Testis (tissue), 3 donors: Measurements from ENCODE around the gene PDE4C. TPM values are rescaled to one million over a fixed set of nuclear protein-coding genes. Genes with fewer than 3 reads are reported as not detected.

Experiments used
- DNase-seq: peaks from one replicate; pipeline ENCODE4 v3.0.0-alpha.2; 2019
- H3K27ac ChIP-seq, 2 donors: fragments of 200-600 bp; sonication (generic); one replicate each; pipeline ENCODE4 v1.5.1; 2019
- H3K27me3 ChIP-seq: fragments of 200-600 bp; sonication (generic); one replicate; pipeline ENCODE4 v1.5.1; 2019
- H3K36me3 ChIP-seq: fragments of 200-600 bp; sonication (generic); one replicate; pipeline ENCODE4 v1.5.1; 2017; ENCODE audit warnings: low read depth; ENCODE audit errors: missing control alignments
- H3K4me1 ChIP-seq: fragments of 200-600 bp; sonication (generic); one replicate; pipeline ENCODE4 v1.5.1; 2019
- H3K4me3 ChIP-seq, 2 donors: fragments of 200-600 bp; sonication (generic); one replicate each; pipeline ENCODE4 v1.5.1; 2017 to 2019
- H3K9me3 ChIP-seq: fragments of 200-600 bp; sonication (generic); one replicate; pipeline ENCODE4 v1.5.1; 2017
- CTCF ChIP-seq, 3 experiments: fragments of 450-650 bp in 2 of 3; fragments of 200-600 bp in 1 of 3; sonication (generic) in 1 of 3; IDR thresholded peaks; one replicate each; pipeline ENCODE4 v1.5.1; 2016 to 2019; ENCODE audit warnings: antibody characterized with exemption in 3 of 3, mild to moderate bottlenecking in 2 of 3, moderate library complexity in 1 of 3
- POLR2A ChIP-seq: fragments of 450-650 bp; IDR thresholded peaks from one replicate; pipeline ENCODE4 v1.6.1; 2017; ENCODE audit warnings: antibody characterized with exemption, mild to moderate bottlenecking, moderate library complexity
- WGBS, 2 donors: methylation state at CpG; one replicate each; pipeline ENCODE4 v1.1.5; 2018; 5-methylcytosine and 5-hydroxymethylcytosine counted together
- intact Hi-C: fragments of 100-400 bp; cut with DNase I; formaldehyde crosslinking; loops from one replicate; pipeline ENCODE4 v1.15.1; 2023; ENCODE audit warnings: low total_unique reads
- polyA plus RNA-seq: library from polyadenylated mRNA; stranded (reverse); fragments of 350-450 nt; fragmentation: Illumina TruSeq; extraction: RNeasy Lipid Tissue Mini Kit (QIAGEN cat#74804); gene quantifications from one replicate; pipeline ENCODE4 v1.2.3, GENCODE V29; 2014; ENCODE audit warnings: low read depth, low replicate concordance; ENCODE audit not compliant: insufficient read depth
- total RNA-seq, 2 donors: library from RNA; depleted of rRNA; stranded (reverse); fragments of >200 nt; gene quantifications; one replicate each; pipeline ENCODE4 v1.2.3, GENCODE V29; 2016

PDE4C gene
- total and polyA plus RNA-seq, 3 donors from 2014 or later, result 5.7 to 19.5 (median 7.1) TPM

GRCh38 chr19:18262144-18262543 lies 35.9 kb upstream of the PDE4C start:
- H3K9me3 ChIP-seq, result no peaks in the 10 kb centered on the region
- intact Hi-C loops, result no loop called here
- H3K4me1 ChIP-seq, result no peaks in the 10 kb centered on the region
- no peaks in the 10 kb centered on the region for H3K27me3 ChIP-seq
- H3K4me3 ChIP-seq, result no peak overlapping the region
- no peak overlapping the region for H3K27ac ChIP-seq
- H3K36me3 ChIP-seq, result no peaks in the 10 kb centered on the region
- no peak for TF ChIP-seq POLR2A
- TF ChIP-seq CTCF (IDR thresholded peaks at IDR 0.05), result no peak
- DNase-seq, result no peak

GRCh38 chr19:18261474-18261873 lies 35.2 kb upstream of the PDE4C start:
- TF ChIP-seq POLR2A (no peak), CTCF (IDR thresholded peaks at IDR 0.05) (no peak)
- no peaks in the 10 kb centered on the region for H3K4me1 ChIP-seq
- H3K27me3 ChIP-seq, result no peaks in the 10 kb centered on the region
- no peaks in the 10 kb centered on the region for H3K9me3 ChIP-seq
- no peak overlapping the region for H3K4me3 ChIP-seq
- 95 to 100% methylated on average over 1 to 2 of the region's 2 CpGs for WGBS, 2 donors
- intact Hi-C loops, result no loop called here
- H3K27ac ChIP-seq, result no peak overlapping the region
- H3K36me3 ChIP-seq, result no peaks in the 10 kb centered on the region
- no peak for DNase-seq

- intact Hi-C loops, result no loop called here
- no peak for DNase-seq
- no peak for TF ChIP-seq CTCF (IDR thresholded peaks at IDR 0.05)
- no peak for TF ChIP-seq POLR2A
These were observed 33.7 kb upstream of the PDE4C start for GRCh38 chr19:18259893-18260292.

GRCh38 chr19:18257503-18258470 lies 31.5 kb upstream of the PDE4C start:
- intact Hi-C loops, result no loop called here
- no peak overlapping the region for H3K27ac ChIP-seq
- no peak for DNase-seq
- 93% methylated on average over 17 to 49 of the region's 55 CpGs for WGBS, 2 donors
- H3K36me3 ChIP-seq, result no peaks in the 10 kb centered on the region
- no peak for TF ChIP-seq POLR2A
- no peak for TF ChIP-seq CTCF (IDR thresholded peaks at IDR 0.05)
- no peaks in the 10 kb centered on the region for H3K27me3 ChIP-seq
- no peaks in the 10 kb centered on the region for H3K4me1 ChIP-seq
- no peaks in the 10 kb centered on the region for H3K9me3 ChIP-seq
- H3K4me3 ChIP-seq, result no peak overlapping the region

More at GRCh38 chr19:18259893-18260292, 33.7 kb upstream of the PDE4C start:
- no peaks in the 10 kb centered on the region for H3K27me3 ChIP-seq
- WGBS, 2 donors, result 90 to 94% methylated on average over 4 of the region's 4 CpGs
- no peak overlapping the region for H3K4me3 ChIP-seq
- H3K36me3 ChIP-seq, result no peaks in the 10 kb centered on the region
- H3K9me3 ChIP-seq, result no peaks in the 10 kb centered on the region
- H3K27ac ChIP-seq, result no peak overlapping the region
- no peaks in the 10 kb centered on the region for H3K4me1 ChIP-seq
